ENCODE measurements around the gene ZNF474. TPM values are rescaled to one million over a fixed set of nuclear protein-coding genes. Genes with fewer than 3 reads are reported as not detected.

ZNF474 gene
- total RNA-seq, 1 experiment from 2014 or later, result not detected

GRCh38 chr5:122150215-122150614, 20.9 kb downstream of the ZNF474 start:
- Histone ChIP-seq H3K4me3 (ENCODE audit: low read depth, low read length, poor library complexity, severe bottlenecking) (no peak overlapping the region), H3K4me1 (ENCODE audit: insufficient read depth, low read length, poor library complexity, severe bottlenecking) (peaks cover 10% of the 10 kb centered on the region), H3K27ac (ENCODE audit: low read depth, low read length, poor library complexity, severe bottlenecking) (no peak overlapping the region), H3K36me3 (ENCODE audit: insufficient read depth, low read length, poor library complexity, severe bottlenecking) (no peaks in the 10 kb centered on the region), H3K27me3 (replicated peaks; ENCODE audit: insufficient read depth, low read depth, low read length, poor library complexity) (no peaks in the 10 kb centered on the region), H3K9me3 (ENCODE audit: low read depth, low read length, poor library complexity, severe bottlenecking) (no peaks in the 10 kb centered on the region)
- ChIA-PET CTCF (no interaction called here), POLR2A (ENCODE audit: low non-redundant PET) (no interaction called here)
- intact Hi-C loops (cut with micrococcal nuclease; ENCODE audit: unreplicated experiment), result loop anchor here (5.0 kb wide), 1 partner anchor 183 kb away; no protein-coding TSS in a partner anchor
- no peak for DNase-seq (ENCODE audit: low spot score)
- BruUV-seq (replicated peaks), result no TSS peak
- TF ChIP-seq EZH2 (IDR thresholded peaks at IDR 0.05; ENCODE audit: borderline replicate concordance, low read depth, low read length, poor library complexity, severe bottlenecking) (no peak), CTCF (conservative IDR thresholded peaks at IDR 0.05; ENCODE audit: low read depth, low read length) (no peak)

- POLR2A ChIA-PET (ENCODE audit: low non-redundant PET), result no interaction called here
Observed at GRCh38 chr5:122151640-122152039, 22.3 kb downstream of the ZNF474 start.

GRCh38 chr5:122152266-122152900, 23.0 kb downstream of the ZNF474 start:
- no peak for DNase-seq (ENCODE audit: low spot score)
- intact Hi-C loops (cut with micrococcal nuclease; ENCODE audit: unreplicated experiment), result loop anchor here (5.0 kb wide), 1 partner anchor 185 kb away; no protein-coding TSS in a partner anchor
- Histone ChIP-seq H3K4me1 (ENCODE audit: insufficient read depth, low read length, poor library complexity, severe bottlenecking) (no peaks in the 10 kb centered on the region), H3K27me3 (replicated peaks; ENCODE audit: insufficient read depth, low read depth, low read length, poor library complexity) (no peaks in the 10 kb centered on the region), H3K4me3 (ENCODE audit: low read depth, low read length, poor library complexity, severe bottlenecking) (no peak overlapping the region), H3K36me3 (ENCODE audit: insufficient read depth, low read length, poor library complexity, severe bottlenecking) (no peaks in the 10 kb centered on the region), H3K27ac (ENCODE audit: low read depth, low read length, poor library complexity, severe bottlenecking) (no peak overlapping the region), H3K9me3 (ENCODE audit: low read depth, low read length, poor library complexity, severe bottlenecking) (no peaks in the 10 kb centered on the region)
- no TSS peak for BruUV-seq (replicated peaks)
- no peak for TF ChIP-seq CTCF (conservative IDR thresholded peaks at IDR 0.05; ENCODE audit: low read depth, low read length)
- no peak for TF ChIP-seq EZH2 (IDR thresholded peaks at IDR 0.05; ENCODE audit: borderline replicate concordance, low read depth, low read length, poor library complexity, severe bottlenecking)
- CTCF ChIA-PET, result no interaction called here
- POLR2A ChIA-PET (ENCODE audit: low non-redundant PET), result no interaction called here

More at GRCh38 chr5:122151640-122152039, 22.3 kb downstream of the ZNF474 start:
- no peaks in the 10 kb centered on the region for H3K27me3 ChIP-seq (replicated peaks; ENCODE audit: insufficient read depth, low read depth, low read length, poor library complexity)
- TF ChIP-seq EZH2 (IDR thresholded peaks at IDR 0.05; ENCODE audit: borderline replicate concordance, low read depth, low read length, poor library complexity, severe bottlenecking), result no peak
- TF ChIP-seq CTCF (conservative IDR thresholded peaks at IDR 0.05; ENCODE audit: low read depth, low read length), result no peak
- BruUV-seq (replicated peaks), result no TSS peak
- H3K36me3 ChIP-seq (ENCODE audit: insufficient read depth, low read length, poor library complexity, severe bottlenecking), result no peaks in the 10 kb centered on the region
- H3K27ac ChIP-seq (ENCODE audit: low read depth, low read length, poor library complexity, severe bottlenecking), result no peak overlapping the region
- intact Hi-C loops (cut with micrococcal nuclease; ENCODE audit: unreplicated experiment), result loop anchor here (5.0 kb wide), 1 partner anchor 184 kb away; no protein-coding TSS in a partner anchor
- no peaks in the 10 kb centered on the region for H3K4me1 ChIP-seq (ENCODE audit: insufficient read depth, low read length, poor library complexity, severe bottlenecking)
- CTCF ChIA-PET, result no interaction called here
- H3K9me3 ChIP-seq (ENCODE audit: low read depth, low read length, poor library complexity, severe bottlenecking), result no peaks in the 10 kb centered on the region
- no peak overlapping the region for H3K4me3 ChIP-seq (ENCODE audit: low read depth, low read length, poor library complexity, severe bottlenecking)
- DNase-seq (ENCODE audit: low spot score), result no peak

Data from A673 (cell line).